ENCODE data around the gene DPH3.

DNA sequence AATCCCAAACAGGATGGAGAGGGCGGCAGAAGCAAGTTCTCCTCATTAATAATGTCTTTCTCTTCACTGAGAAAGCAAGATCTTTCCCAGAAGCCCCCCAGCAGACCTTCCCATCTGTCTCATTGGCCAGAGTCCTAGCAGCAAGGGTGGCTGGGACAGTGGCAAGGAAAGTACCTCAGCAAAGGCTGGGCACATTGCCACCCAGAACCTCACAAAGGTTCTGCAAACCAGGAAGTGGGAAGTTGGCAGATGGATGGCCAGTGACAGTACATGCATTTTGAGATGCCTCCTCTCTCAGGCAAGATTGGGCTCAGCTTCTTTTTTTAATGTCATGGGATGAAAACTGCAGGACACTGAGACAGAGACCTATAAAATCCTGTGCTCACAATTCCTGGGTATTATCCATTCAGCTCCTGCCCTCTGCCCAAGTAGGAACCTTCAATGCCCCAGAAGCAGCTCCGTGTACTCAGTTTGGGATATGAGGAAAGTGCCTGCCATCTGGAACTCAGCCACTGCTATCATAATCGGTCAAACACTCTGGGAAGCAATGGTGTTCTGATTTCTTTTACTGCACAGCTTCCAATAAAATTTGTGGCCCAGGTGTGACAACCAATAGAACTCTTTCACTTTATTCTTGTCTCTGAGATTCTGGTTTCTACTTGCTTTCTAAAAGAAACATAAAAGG is 25.5 kb downstream of the DPH3 start:
- no peak for TF ChIP-seq SP1 (CRISPR knock-in tag; conservative IDR thresholded peaks at IDR 0.05)
- no peak for TF ChIP-seq E2F4 (CRISPR knock-in tag; IDR thresholded peaks at IDR 0.05; ENCODE audit: borderline replicate concordance, low read depth)
- no peak for TF ChIP-seq CTCF (IDR thresholded peaks at IDR 0.05)
- no peak for TF ChIP-seq PRRX2 (CRISPR knock-in tag; IDR thresholded peaks at IDR 0.05)
